Activated naive CD8-positive, alpha-beta T cell treated with anti-CD3 and anti-CD28 coated beads for 36 hours (primary cell): ENCODE measurements around the gene SLC25A47. TPM values are rescaled to one million over a fixed set of nuclear protein-coding genes. Genes with fewer than 3 reads are reported as not detected.

Experiments used
- DNase-seq: peaks from one replicate; pipeline ENCODE4 v3.0.0; 2021
- H3K27ac Mint-ChIP-seq: one replicate; pipeline ENCODE4 v1.8.0; 2022; ENCODE audit warnings: mild to moderate bottlenecking, moderate library complexity, mixed read lengths
- H3K27me3 Mint-ChIP-seq: one replicate; pipeline ENCODE4 v1.8.0; 2022; ENCODE audit warnings: mild to moderate bottlenecking, mixed read lengths
- H3K36me3 Mint-ChIP-seq: one replicate; pipeline ENCODE4 v1.8.0; 2021; ENCODE audit warnings: mild to moderate bottlenecking, mixed read lengths
- H3K4me1 Mint-ChIP-seq: one replicate; pipeline ENCODE4 v1.8.0; 2021; ENCODE audit warnings: mixed read lengths
- H3K4me3 Mint-ChIP-seq: one replicate; pipeline ENCODE4 v1.8.0; 2022; ENCODE audit warnings: mild to moderate bottlenecking, moderate library complexity, mixed read lengths
- H3K9me3 Mint-ChIP-seq: one replicate; pipeline ENCODE4 v1.8.0; 2022; ENCODE audit warnings: mixed read lengths
- total RNA-seq, 2 experiments: library from RNA; stranded (reverse); gene quantifications; one replicate each; pipeline ENCODE4 v1.2.3, GENCODE V29; 2021

The SLC25A47 gene
- total RNA-seq, 2 experiments from 2014 or later = not detected

DNA sequence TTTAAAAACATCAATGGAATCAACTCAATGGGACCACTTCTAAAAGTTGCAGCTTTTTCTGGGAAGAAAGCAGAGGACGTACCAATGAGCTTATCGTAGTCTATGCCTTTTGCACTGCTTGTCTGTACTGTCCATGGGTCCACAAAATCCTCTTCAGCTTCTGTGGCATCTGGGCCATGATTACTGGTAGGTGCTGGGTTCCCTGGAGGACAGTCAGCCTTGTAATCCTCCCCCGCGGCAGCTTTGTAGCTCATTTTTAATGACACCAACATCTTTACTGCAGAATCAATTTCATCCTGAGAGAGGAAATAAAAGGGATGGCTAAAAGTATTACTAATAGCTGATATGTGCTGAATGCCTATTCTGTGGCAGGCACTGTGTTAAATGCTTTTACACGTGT lies 38.5 kb downstream of the SLC25A47 start:
- DNase-seq = no peak
- H3K9me3 Mint-ChIP-seq = no peaks in the 10 kb centered on the region
- no peaks in the 10 kb centered on the region for H3K27me3 Mint-ChIP-seq
- peaks cover 38% of the 10 kb centered on the region for H3K4me1 Mint-ChIP-seq
- no peak overlapping the region for H3K27ac Mint-ChIP-seq
- peaks cover 77% of the 10 kb centered on the region for H3K36me3 Mint-ChIP-seq
- no peak overlapping the region for H3K4me3 Mint-ChIP-seq

DNA sequence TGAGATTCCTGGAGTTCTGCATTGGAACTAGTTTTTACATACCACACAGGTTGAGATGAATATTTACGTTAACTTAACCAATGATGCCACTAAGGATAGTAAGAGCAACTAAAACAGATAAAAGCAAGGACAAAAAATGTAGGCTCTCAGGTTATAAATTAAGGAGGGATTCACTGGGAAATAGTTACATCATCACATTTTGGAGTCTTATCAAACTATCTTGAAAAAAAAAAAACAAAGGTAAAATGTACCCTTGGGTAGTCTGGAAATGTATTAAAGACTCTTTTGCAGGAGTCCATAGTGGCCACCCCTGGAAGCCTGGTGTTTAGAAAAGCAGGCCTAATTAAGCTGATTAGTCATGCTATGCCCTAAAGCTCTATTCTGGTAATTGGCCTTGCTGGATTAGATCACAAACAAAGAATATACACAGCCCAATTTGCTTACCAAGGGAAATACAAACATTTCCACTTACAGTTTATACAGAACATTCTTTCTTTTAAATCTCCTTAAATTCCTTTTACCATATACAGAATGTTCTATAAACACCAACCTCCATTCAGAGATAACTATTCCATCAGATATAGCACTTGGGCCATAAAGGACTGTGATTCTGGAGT lies 39.3 kb downstream of the SLC25A47 start:
- DNase-seq = no peak
- H3K36me3 Mint-ChIP-seq = peaks cover 76% of the 10 kb centered on the region
- peaks cover 41% of the 10 kb centered on the region for H3K4me1 Mint-ChIP-seq
- no peak overlapping the region for H3K4me3 Mint-ChIP-seq
- H3K9me3 Mint-ChIP-seq = no peaks in the 10 kb centered on the region
- no peak overlapping the region for H3K27ac Mint-ChIP-seq
- H3K27me3 Mint-ChIP-seq = no peaks in the 10 kb centered on the region

DNA sequence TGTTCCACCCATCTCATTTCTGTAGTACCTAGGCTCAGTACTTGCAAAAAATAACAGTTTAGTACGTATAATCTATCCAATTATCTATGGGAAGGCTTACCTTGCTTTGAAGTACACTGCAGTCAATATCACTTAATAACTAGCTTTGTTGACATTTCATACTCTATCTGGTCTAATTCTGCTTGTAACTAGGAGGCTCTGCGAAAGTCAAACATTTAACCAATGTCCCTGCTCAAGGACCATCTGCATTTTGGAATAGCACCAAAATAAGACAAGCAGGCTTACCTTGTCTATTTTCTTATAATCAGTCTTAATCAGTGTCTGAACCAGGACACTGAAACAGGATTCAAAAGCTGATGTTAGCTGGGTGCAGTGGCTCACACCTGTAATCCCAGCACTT lies 39.9 kb downstream of the SLC25A47 start:
- DNase-seq = no peak
- no peak overlapping the region for H3K4me3 Mint-ChIP-seq
- peaks cover 75% of the 10 kb centered on the region for H3K36me3 Mint-ChIP-seq
- peaks cover 46% of the 10 kb centered on the region for H3K4me1 Mint-ChIP-seq
- H3K27me3 Mint-ChIP-seq = no peaks in the 10 kb centered on the region
- H3K9me3 Mint-ChIP-seq = no peaks in the 10 kb centered on the region
- H3K27ac Mint-ChIP-seq = no peak overlapping the region

DNA sequence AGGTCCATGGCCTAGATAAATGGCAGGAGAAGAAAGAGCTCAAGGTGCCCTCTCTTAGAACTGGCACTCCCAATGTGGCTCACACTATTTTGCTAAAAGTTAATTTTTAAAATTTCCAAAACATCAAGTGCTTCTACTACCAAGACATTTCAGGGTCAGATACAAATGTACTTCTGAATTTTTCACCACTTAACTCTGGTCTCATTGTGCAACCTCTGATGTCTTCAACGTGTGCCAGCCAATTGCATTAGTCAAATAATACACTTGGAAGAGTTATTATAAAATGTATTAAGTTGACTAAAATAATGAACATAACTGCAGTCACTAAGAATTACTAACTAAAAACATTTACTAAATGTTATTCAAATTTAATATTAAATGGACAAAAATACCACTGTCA lies 41.3 kb downstream of the SLC25A47 start:
- Mint-ChIP-seq H3K4me1 (peaks cover 41% of the 10 kb centered on the region), H3K27ac (no peak overlapping the region), H3K4me3 (no peak overlapping the region), H3K9me3 (no peaks in the 10 kb centered on the region), H3K27me3 (no peaks in the 10 kb centered on the region), H3K36me3 (peaks cover 71% of the 10 kb centered on the region)
- DNase-seq = no peak

DNA sequence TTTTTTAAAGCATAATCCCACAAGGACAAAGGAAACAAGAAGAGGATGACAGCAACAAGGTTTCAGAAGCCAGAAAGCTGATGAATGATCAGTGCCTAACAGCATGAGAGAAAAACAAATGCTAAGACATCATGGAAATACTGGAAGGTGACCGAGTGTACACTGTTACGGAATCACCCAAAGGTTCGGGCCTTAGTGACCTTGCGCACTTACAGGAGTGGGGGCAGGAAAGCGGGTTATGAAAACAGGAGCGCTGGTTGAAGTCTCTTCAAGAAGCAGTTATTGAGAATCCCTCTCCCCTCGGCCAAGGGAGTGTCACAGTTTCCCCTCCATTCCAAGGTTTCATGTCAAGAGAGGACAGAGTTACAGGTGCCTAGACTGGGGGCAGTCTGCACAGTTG lies 42.6 kb downstream of the SLC25A47 start:
- Mint-ChIP-seq H3K4me3 (no peak overlapping the region), H3K4me1 (peaks cover 38% of the 10 kb centered on the region)

DNA sequence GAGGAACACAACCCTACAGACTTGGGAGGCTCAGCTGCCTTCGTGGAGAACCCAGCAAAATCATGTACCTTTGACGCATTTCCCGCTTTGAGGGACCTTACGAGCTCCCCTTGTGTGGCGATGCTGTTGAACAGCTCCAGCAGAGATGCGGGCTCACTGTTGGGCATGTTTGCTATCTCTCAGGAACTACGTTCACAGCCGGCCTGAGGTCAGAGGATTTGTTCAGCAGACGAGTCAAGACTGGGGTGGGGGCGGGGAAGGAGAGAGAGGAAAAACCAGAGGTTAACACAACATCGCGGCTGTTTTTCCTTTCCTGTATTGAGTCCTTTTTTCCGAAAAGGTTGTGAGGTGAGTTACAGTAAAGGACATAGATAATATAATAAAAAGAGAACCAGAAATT lies 45.9 kb downstream of the SLC25A47 start:
- DNase-seq = no peak

More for the DNA sequence above, 42.6 kb downstream of the SLC25A47 start:
- no peak for DNase-seq
- Mint-ChIP-seq H3K9me3 (no peaks in the 10 kb centered on the region), H3K27ac (no peak overlapping the region), H3K36me3 (peaks cover 71% of the 10 kb centered on the region), H3K27me3 (no peaks in the 10 kb centered on the region)

DNA sequence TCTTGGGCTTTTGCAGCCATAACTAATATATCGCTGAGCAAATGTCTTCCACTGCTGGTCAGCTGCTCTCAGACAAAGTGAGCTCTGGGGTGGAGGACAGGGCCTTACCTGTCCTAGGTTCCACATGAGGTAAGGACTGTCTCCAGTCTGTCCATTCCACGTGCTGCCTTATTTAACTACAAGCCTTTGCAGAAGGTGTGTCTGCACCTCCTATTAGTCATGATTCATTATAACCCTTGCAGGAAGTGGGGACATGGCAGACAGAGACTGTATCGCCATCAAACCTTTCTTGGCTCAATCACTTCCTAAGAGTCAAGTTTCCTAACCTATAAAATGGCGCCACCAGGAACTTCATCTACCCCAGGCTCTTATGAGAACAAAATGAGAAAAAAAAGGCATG lies 46.9 kb downstream of the SLC25A47 start:
- H3K4me1 Mint-ChIP-seq = peaks cover 64% of the 10 kb centered on the region
- H3K27ac Mint-ChIP-seq = no peak overlapping the region
- H3K36me3 Mint-ChIP-seq = peaks cover 88% of the 10 kb centered on the region
- DNase-seq = no peak
- H3K4me3 Mint-ChIP-seq = peak overlapping the region; percentile 43
- peaks cover 2% of the 10 kb centered on the region for H3K9me3 Mint-ChIP-seq
- no peaks in the 10 kb centered on the region for H3K27me3 Mint-ChIP-seq

More for the DNA sequence above, 45.9 kb downstream of the SLC25A47 start:
- Mint-ChIP-seq H3K9me3 (peaks cover 2% of the 10 kb centered on the region), H3K4me1 (peaks cover 57% of the 10 kb centered on the region), H3K4me3 (no peak overlapping the region), H3K27ac (peak overlapping the region; percentile 12), H3K36me3 (peaks cover 83% of the 10 kb centered on the region), H3K27me3 (no peaks in the 10 kb centered on the region)

DNA sequence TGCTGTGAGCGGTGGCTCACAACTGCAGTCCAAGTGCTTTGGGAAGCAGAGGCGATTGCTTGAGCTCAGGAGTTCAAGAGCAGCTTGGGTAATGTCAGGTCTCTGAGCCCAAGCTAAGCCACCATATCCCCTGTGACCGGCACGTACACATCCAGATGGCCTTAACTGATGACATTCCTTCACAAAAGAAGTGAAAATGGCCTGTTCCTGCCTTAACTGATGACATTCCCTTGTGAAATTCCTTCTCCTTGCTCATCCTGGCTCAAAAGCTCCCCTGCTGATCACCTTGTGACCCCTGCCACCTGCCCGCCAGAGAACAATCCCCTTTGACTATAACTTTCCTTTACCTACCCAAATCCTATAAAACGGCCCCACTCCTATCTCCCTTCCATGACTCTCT lies 48.6 kb downstream of the SLC25A47 start:
- peak overlapping the region; percentile 81 for H3K27ac Mint-ChIP-seq
- peak overlapping the region; percentile 77 for H3K4me3 Mint-ChIP-seq
- no peak for DNase-seq
- H3K27me3 Mint-ChIP-seq = peaks cover 4% of the 10 kb centered on the region
- H3K9me3 Mint-ChIP-seq = peaks cover 2% of the 10 kb centered on the region
- H3K36me3 Mint-ChIP-seq = peaks cover 80% of the 10 kb centered on the region
- peaks cover 59% of the 10 kb centered on the region for H3K4me1 Mint-ChIP-seq

DNA sequence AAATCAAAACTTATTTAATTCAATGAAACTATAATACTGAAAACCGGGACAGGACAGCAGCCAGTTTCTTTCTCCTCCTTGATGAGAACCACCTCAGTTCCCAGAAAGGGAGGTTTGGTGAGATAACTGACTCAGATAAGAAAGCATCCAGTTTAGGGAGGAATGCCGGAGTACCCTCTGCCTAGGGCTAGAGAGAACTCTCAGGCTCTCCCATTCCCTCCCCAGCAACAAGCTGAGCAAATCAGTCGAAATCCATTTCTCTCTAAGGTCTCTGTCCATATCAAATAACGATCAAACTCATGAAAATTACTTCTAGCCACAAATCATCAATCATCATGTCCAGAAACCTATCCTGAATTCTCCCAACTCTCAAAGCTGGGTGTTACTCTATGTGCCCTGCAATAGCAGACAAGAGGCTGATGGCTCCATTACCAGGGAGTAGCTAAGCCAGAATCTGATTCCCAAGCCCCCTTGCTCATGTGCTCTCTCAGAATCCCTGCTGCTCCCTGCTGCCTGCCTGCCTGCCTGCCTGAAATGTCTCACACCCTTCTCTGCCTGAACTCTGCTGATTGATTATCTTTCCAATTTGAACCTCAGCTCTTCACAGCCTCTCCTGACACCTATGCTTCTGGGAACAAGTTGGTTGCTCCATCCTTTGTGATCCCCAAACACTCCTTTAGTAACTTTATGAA lies 49.4 kb downstream of the SLC25A47 start:
- Mint-ChIP-seq H3K4me1 (peaks cover 60% of the 10 kb centered on the region), H3K9me3 (peaks cover 2% of the 10 kb centered on the region), H3K27me3 (peaks cover 4% of the 10 kb centered on the region), H3K4me3 (peak overlapping the region; percentile 88), H3K36me3 (peaks cover 75% of the 10 kb centered on the region), H3K27ac (peak overlapping the region; percentile 100)
- DNase-seq = no peak

DNA sequence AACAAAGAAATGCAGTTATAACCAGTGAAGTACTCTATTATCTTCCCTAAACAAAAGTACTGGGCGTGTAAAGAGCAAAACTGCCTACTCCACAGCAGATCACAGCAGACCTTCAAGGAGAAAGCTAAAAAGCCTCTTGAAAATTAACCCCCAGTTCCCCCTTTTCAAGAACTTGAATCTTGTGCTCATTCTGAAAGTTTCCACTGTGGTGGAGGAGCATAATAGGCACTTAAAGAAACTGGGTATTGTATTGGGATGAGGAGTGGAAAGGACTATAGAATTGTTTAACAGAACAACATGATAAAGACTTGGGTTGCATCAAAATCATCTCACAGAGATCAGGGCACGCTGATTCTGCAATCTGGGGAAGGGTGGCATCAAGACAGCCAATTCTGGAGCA lies 51.1 kb downstream of the SLC25A47 start:
- H3K27ac Mint-ChIP-seq = peak overlapping the region; percentile 100
- peak overlapping the region; percentile 88 for H3K4me3 Mint-ChIP-seq
- H3K27me3 Mint-ChIP-seq = peaks cover 4% of the 10 kb centered on the region
- no peak for DNase-seq
- H3K4me1 Mint-ChIP-seq = peaks cover 52% of the 10 kb centered on the region
- H3K36me3 Mint-ChIP-seq = peaks cover 61% of the 10 kb centered on the region
- peaks cover 2% of the 10 kb centered on the region for H3K9me3 Mint-ChIP-seq

DNA sequence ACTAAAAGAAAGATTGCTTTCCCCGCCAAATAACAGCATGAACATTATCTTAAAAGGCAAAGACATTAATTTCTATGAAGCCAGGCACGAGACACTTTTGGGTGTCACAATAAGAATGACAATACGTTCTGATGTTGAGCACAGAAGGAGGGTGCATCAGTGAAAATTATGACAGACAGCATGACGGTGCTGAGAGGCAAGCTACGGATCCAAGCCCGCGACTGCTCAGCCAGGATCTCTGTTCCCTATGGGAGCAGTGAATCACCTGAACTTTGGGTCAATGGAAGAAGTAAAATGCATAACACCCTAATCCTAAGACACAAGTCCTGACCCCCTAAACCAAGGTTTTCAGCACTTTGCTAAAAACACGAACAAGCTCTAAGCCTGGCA lies 51.7 kb downstream of the SLC25A47 start:
- peaks cover 4% of the 10 kb centered on the region for H3K27me3 Mint-ChIP-seq

DNA sequence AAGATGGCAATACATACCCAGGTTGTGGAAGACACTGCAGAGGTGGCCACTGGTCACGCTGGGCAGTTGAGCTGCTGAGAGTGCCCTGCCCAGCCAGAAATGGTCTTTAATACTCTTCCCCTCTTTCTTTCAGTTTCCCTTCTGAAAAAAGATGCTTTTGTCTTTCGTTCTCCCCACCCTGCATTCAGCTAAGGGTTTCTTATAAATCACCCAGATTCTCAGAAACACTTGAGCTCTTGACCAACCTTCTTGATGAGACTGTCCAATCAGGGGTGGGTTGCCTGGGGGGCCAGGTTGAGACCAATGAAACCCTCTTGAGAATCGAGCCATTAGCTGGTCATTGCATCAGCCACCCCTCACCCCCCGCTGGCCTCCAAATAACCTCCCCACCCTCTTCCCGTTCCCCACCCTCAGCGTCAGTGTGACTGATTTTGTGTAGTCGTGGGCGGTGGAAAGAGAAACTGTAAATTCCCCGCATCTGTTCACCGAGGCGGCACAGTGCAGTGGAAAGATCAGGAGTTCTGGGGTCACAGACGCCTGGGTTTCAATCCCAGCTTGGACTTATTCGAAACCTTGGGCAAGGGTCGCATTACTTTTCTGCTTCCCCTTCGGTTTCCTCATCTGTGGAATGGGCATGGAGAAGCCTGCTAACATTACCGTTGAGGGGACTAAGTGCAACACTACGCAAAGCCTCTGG lies 52.3 kb downstream of the SLC25A47 start:
- H3K27ac Mint-ChIP-seq = peak overlapping the region; percentile 100
- H3K36me3 Mint-ChIP-seq = peaks cover 52% of the 10 kb centered on the region
- peaks cover 41% of the 10 kb centered on the region for H3K4me1 Mint-ChIP-seq
- peak; percentile 93 for DNase-seq
- H3K27me3 Mint-ChIP-seq = peaks cover 4% of the 10 kb centered on the region
- H3K4me3 Mint-ChIP-seq = peak overlapping the region; percentile 88
- H3K9me3 Mint-ChIP-seq = peaks cover 2% of the 10 kb centered on the region

More for the DNA sequence above, 51.7 kb downstream of the SLC25A47 start:
- Mint-ChIP-seq H3K9me3 (peaks cover 2% of the 10 kb centered on the region), H3K4me1 (peaks cover 46% of the 10 kb centered on the region), H3K27ac (peak overlapping the region; percentile 100), H3K36me3 (peaks cover 57% of the 10 kb centered on the region), H3K4me3 (peak overlapping the region; percentile 88)
- DNase-seq = no peak

DNA sequence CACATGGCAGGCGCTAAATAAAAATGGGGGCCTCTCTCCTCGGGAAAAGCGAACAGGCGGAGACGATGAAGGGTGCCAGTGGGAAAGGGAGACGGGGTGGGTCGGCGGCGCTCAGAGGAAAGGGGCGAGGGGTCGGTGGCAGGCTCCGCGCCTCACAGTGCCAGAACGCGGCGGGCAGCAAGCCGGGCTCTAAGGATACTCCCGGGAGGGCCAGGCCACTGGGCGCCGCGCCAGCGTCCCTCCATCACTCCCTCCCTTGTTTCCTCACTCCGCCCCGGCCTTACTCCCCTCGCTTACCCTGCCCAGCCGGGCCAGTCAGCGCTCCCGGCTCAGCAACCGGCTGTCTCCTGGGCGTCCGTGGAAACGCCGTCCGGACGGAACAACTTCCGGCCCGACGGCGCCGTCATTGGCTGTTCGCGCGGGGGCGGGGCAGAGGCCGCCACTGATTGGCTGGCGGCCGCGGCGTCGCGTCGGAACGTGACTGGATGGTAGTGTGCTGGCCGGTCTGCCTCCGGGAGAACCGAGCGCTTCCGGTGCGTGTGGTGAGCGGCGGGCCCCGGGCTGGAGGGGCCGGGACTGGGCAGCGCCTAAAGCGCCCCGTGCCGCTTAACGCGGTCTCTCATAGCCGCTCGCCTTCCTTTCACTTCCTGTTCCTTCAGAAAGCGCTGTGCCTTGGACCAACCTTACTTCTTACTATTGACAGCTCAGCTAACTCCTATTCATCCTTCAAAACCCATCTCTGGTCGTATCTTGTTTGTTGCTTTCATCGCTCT lies 53.0 kb downstream of the SLC25A47 start, which contains the start of gene WDR25:
Gene WDR25 (plus strand): TSS at position 523 of the 773 bp plus-strand sequence.
- H3K27ac Mint-ChIP-seq = peak within 1 kb of the TSS; percentile 100
- H3K9me3 Mint-ChIP-seq = peaks cover 2% of the 10 kb centered on the region
- peaks cover 4% of the 10 kb centered on the region for H3K27me3 Mint-ChIP-seq
- peak; percentile 98 for DNase-seq
- peaks cover 44% of the 10 kb centered on the region for H3K36me3 Mint-ChIP-seq
- peaks cover 39% of the 10 kb centered on the region for H3K4me1 Mint-ChIP-seq
- peak within 1 kb of the TSS; percentile 88 for H3K4me3 Mint-ChIP-seq

DNA sequence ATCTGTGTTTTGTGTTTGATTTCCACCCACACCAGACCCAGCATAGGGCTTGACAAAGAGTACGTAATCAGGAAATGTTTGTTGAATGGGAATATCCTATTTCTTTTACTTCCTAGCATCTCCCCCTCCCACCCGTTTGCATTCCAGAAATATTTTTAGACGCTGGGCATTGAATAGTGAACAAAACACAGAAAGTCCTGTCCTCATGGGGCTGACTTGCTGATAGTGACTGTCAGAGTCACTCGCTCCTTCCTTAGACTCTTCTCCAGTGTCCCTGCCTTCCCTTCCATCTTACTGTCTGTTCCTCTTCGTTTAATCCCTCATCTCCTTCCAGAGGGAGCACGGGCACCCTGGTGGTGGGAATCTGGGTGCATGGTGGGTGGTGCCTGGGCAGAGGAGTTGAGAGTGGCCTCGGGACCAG lies 53.6 kb downstream of the SLC25A47 start:
- no peak for DNase-seq
- H3K4me3 Mint-ChIP-seq = peak overlapping the region; percentile 88
- H3K36me3 Mint-ChIP-seq = peaks cover 39% of the 10 kb centered on the region
- peaks cover 4% of the 10 kb centered on the region for H3K27me3 Mint-ChIP-seq
- peak overlapping the region; percentile 100 for H3K27ac Mint-ChIP-seq
- H3K9me3 Mint-ChIP-seq = peaks cover 2% of the 10 kb centered on the region
- H3K4me1 Mint-ChIP-seq = peaks cover 35% of the 10 kb centered on the region
